Neuronal stem cell (in vitro differentiated cells): ENCODE results near the gene ACAP2.

ENCODE experiments used
- DNase-seq: peaks from one replicate; pipeline ENCODE4 v3.0.0-alpha.2; 2013; ENCODE audit warnings: low spot score
- H2AFZ ChIP-seq: one replicate; pipeline ENCODE4 v1.6.1; 2013; ENCODE audit warnings: mild to moderate bottlenecking, low read length, inconsistent platforms
- H2AK5ac ChIP-seq: 2 replicates; pipeline ENCODE4 v1.6.1; 2013; ENCODE audit warnings: low read depth, mild to moderate bottlenecking, inconsistent platforms, low read length, moderate library complexity, mixed read lengths
- H2BK120ac ChIP-seq: 2 replicates; pipeline ENCODE4 v1.6.1; 2013; ENCODE audit warnings: low read depth, mild to moderate bottlenecking, inconsistent platforms, low read length, moderate library complexity, mixed read lengths
- H2BK12ac ChIP-seq: one replicate; pipeline ENCODE4 v1.6.1; 2013; ENCODE audit warnings: low read length, inconsistent platforms
- H2BK15ac ChIP-seq: 2 replicates; pipeline ENCODE4 v1.6.1; 2013; ENCODE audit warnings: mild to moderate bottlenecking, low read length, inconsistent platforms, mixed read lengths
- H2BK5ac ChIP-seq: one replicate; pipeline ENCODE4 v1.6.1; 2013; ENCODE audit warnings: inconsistent platforms, mild to moderate bottlenecking, low read length, moderate library complexity
- H3K14ac ChIP-seq: one replicate; pipeline ENCODE4 v1.6.1; 2013; ENCODE audit warnings: low read length, inconsistent platforms
- H3K18ac ChIP-seq: 2 replicates; pipeline ENCODE4 v1.6.1; 2013; ENCODE audit warnings: low read length, inconsistent platforms
- H3K23ac ChIP-seq: 2 replicates; pipeline ENCODE4 v1.6.1; 2013; ENCODE audit warnings: low read depth, mild to moderate bottlenecking, mixed read lengths, low read length, inconsistent platforms; ENCODE audit not compliant: poor library complexity
- H3K27ac ChIP-seq: replicated peaks from 3 replicates; pipeline ENCODE4 v1.5.1; 2013; ENCODE audit warnings: low read length, inconsistent platforms
- H3K27me3 ChIP-seq, 3 experiments: 2 replicates each; pipeline ENCODE4 v1.6.1; 2013; ENCODE audit warnings: low read length in 3 of 3, mild to moderate bottlenecking in 2 of 3, inconsistent platforms in 1 of 3, low read depth in 1 of 3, mixed read lengths in 1 of 3, moderate library complexity in 1 of 3; ENCODE audit not compliant: control insufficient read depth in 3 of 3, insufficient read depth in 3 of 3
- H3K36me3 ChIP-seq, 2 donors: replicated peaks in 1 of 2; 2 replicates each; pipeline ENCODE4 v1.6.1; 2013; ENCODE audit warnings: low read length in 2 of 2; ENCODE audit not compliant: control insufficient read depth in 2 of 2, insufficient read depth in 2 of 2
- H3K4ac ChIP-seq: 2 replicates; pipeline ENCODE4 v1.6.1; 2013; ENCODE audit warnings: inconsistent platforms, mild to moderate bottlenecking, low read length, moderate library complexity
- H3K4me1 ChIP-seq, 2 donors: 1 replicate in 1 of 2; 2 replicates in 1 of 2; pipeline ENCODE4 v1.6.1; 2013; ENCODE audit warnings: low read length in 2 of 2, low read depth in 1 of 2; ENCODE audit not compliant: control insufficient read depth in 2 of 2, insufficient read depth in 1 of 2
- H3K4me2 ChIP-seq: one replicate; pipeline ENCODE4 v1.6.1; 2013; ENCODE audit warnings: mild to moderate bottlenecking, low read length, inconsistent platforms; ENCODE audit not compliant: insufficient read depth, poor library complexity, severe bottlenecking
- H3K4me3 ChIP-seq, 2 donors: 2 replicates each; pipeline ENCODE4 v1.5.1; 2013; ENCODE audit warnings: low read length in 2 of 2, mild to moderate bottlenecking in 2 of 2, inconsistent platforms in 1 of 2, moderate library complexity in 1 of 2
- H3K79me1 ChIP-seq: one replicate; pipeline ENCODE4 v1.6.1; 2013; ENCODE audit warnings: low read depth, mild to moderate bottlenecking, inconsistent platforms, low read length, moderate library complexity
- H3K9ac ChIP-seq: one replicate; pipeline ENCODE4 v1.6.1; 2013; ENCODE audit warnings: mild to moderate bottlenecking, low read depth, low read length, inconsistent platforms; ENCODE audit not compliant: poor library complexity
- H3K9me3 ChIP-seq, 2 donors: replicated peaks in 1 of 2; 2 replicates each; pipeline versions ENCODE3 to v1.6.1; 2013; ENCODE audit warnings: low read length in 2 of 2, mild to moderate bottlenecking in 2 of 2, inconsistent platforms in 1 of 2, low read depth in 1 of 2, mixed read lengths in 1 of 2, moderate library complexity in 1 of 2; ENCODE audit not compliant: control insufficient read depth in 2 of 2, insufficient read depth in 1 of 2
- H4K8ac ChIP-seq: one replicate; pipeline ENCODE4 v1.6.1; 2013; ENCODE audit warnings: low read depth, mild to moderate bottlenecking, inconsistent platforms, low read length, moderate library complexity
- H4K91ac ChIP-seq: one replicate; pipeline ENCODE4 v1.6.1; 2013; ENCODE audit warnings: low read length, low read depth, mild to moderate bottlenecking, inconsistent platforms; ENCODE audit not compliant: poor library complexity
- WGBS, 2 donors: extraction: QIAGEN DNeasy Blood & Tissue Kit; methylation state at CpG; one replicate each; pipeline ENCODE4 v1.1.7; 2013; ENCODE audit warnings: missing lambda C conversion rate in 2 of 2, mixed read lengths in 1 of 2; ENCODE audit not compliant: insufficient read length in 2 of 2, insufficient replicate concordance in 1 of 2; ENCODE audit errors: extremely low coverage in 2 of 2; 5-methylcytosine and 5-hydroxymethylcytosine counted together

ACAP2 gene

DNA sequence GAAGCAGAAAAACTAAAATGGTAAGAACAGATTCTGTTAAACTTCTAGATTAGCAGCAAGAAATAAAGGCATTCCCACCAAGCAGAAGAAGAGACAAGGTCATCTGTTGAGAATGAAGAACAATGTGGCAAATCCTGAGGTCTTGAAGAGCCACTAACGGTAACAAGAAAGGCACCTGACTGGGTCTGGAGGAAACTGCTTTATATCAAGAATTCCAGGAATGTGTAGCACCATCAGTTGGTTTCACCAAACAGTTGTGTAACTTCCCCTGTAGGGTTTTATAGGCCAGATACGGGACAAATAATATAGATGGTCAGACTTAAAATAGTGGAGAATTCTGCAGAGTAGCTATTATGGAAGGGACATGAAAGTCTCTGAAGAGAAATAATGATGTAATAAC is 57.3 kb downstream of the ACAP2 start:
- Histone ChIP-seq H3K14ac (no peak overlapping the region), H3K36me3 (peaks cover 0 to 11% of the 10 kb centered on the region in 2 donors), H2BK12ac (no peak overlapping the region), H3K9ac (no peak overlapping the region), H4K8ac (no peak overlapping the region), H2AFZ (no peak overlapping the region), H4K91ac (no peak overlapping the region), H2BK120ac (no peak overlapping the region), H2BK5ac (no peak overlapping the region), H3K27me3 (no peaks in the 10 kb centered on the region), H3K4ac (no peak overlapping the region), H3K4me2 (no peak overlapping the region), H3K79me1 (no peaks in the 10 kb centered on the region), H2AK5ac (no peak overlapping the region), H3K23ac (no peak overlapping the region), H2BK15ac (no peak overlapping the region), H3K4me1 (peaks cover 4 to 5% of the 10 kb centered on the region in 2 donors), H3K27ac (peak overlapping the region; percentile 48), H3K4me3 (no peak overlapping the region), H3K9me3 (no peaks in the 10 kb centered on the region), H3K18ac (no peak overlapping the region)
- WGBS, 2 donors: no CpG with 5 or more reads among the region's 2 CpGs
- peak; percentile 18 for DNase-seq

DNA sequence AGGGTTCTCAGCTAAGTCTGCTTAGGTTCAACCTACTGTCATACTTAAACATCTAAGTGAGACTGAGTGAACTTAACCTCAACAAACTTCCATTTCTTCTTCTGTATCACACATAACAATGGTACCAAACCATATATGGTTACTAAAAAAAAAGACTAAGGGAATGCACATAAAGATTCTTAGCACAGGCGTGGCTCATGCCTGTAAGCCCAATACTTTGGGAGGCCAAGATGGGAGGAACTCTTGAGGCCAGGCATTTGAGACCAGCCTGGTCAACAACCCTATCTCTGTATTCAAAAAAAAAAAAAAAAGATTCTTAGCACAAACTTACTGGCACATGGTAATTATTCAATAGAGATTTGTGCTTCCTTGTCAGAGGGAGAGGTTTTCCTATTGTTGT is 57.9 kb downstream of the ACAP2 start:
- Histone ChIP-seq H3K23ac (no peak overlapping the region), H3K27ac (peak overlapping the region; percentile 43), H4K91ac (no peak overlapping the region), H3K9me3 (no peaks in the 10 kb centered on the region), H2BK15ac (no peak overlapping the region), H2BK5ac (no peak overlapping the region), H2AK5ac (no peak overlapping the region), H3K4me2 (no peak overlapping the region), H3K36me3 (peaks cover 0 to 13% of the 10 kb centered on the region in 2 donors), H2BK120ac (no peak overlapping the region), H4K8ac (no peak overlapping the region), H3K4me1 (peaks cover 4 to 5% of the 10 kb centered on the region in 2 donors), H3K79me1 (no peaks in the 10 kb centered on the region), H3K18ac (no peak overlapping the region), H3K27me3 (no peaks in the 10 kb centered on the region), H3K14ac (no peak overlapping the region), H2BK12ac (no peak overlapping the region), H3K9ac (no peak overlapping the region), H3K4ac (no peak overlapping the region), H3K4me3 (no peak overlapping the region), H2AFZ (no peak overlapping the region)
- WGBS, 2 donors: no CpG with 5 or more reads among the region's 1 CpG
- no peak for DNase-seq

DNA sequence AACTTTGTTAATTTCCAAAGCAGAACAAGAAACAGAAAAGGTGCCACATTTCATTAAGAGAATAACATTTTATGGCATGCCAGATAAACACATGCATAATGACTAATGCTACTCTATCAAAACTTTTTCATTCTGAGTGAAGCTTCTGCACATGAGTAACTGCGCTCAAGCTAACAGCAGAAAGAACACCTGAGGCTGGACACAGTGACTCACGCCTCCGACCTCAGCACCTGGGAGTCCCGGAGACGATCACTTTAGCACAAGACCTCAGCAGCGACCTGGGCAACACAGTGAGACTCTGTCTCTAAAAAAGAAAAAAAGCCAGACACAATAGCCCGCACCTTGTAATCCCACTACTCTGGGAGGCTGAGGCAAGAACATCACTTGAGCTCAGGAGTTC is 70.6 kb downstream of the ACAP2 start:
- H2BK15ac ChIP-seq: no peak overlapping the region
- no peak overlapping the region for H3K18ac ChIP-seq
- H3K27ac ChIP-seq: no peak overlapping the region
- H3K79me1 ChIP-seq: no peaks in the 10 kb centered on the region
- no peak overlapping the region for H2BK12ac ChIP-seq
- no peak overlapping the region for H3K4me3 ChIP-seq
- no peak overlapping the region for H3K14ac ChIP-seq
- H2BK5ac ChIP-seq: no peak overlapping the region
- no peak overlapping the region for H3K4me2 ChIP-seq
- no peaks in the 10 kb centered on the region for H3K27me3 ChIP-seq
- H3K9me3 ChIP-seq: peaks cover 0 to 2% of the 10 kb centered on the region in 2 donors
- WGBS, 2 donors: no CpG with 5 or more reads among the region's 7 CpGs
- no peaks in the 10 kb centered on the region for H3K4me1 ChIP-seq
- H3K23ac ChIP-seq: no peak overlapping the region
- no peak overlapping the region for H4K8ac ChIP-seq
- no peak for DNase-seq
- H2BK120ac ChIP-seq: no peak overlapping the region
- no peak overlapping the region for H4K91ac ChIP-seq
- H3K36me3 ChIP-seq: peaks cover 0 to 20% of the 10 kb centered on the region in 2 donors
- H2AK5ac ChIP-seq: no peak overlapping the region
- H3K9ac ChIP-seq: no peak overlapping the region
- no peak overlapping the region for H3K4ac ChIP-seq
- no peak overlapping the region for H2AFZ ChIP-seq

DNA sequence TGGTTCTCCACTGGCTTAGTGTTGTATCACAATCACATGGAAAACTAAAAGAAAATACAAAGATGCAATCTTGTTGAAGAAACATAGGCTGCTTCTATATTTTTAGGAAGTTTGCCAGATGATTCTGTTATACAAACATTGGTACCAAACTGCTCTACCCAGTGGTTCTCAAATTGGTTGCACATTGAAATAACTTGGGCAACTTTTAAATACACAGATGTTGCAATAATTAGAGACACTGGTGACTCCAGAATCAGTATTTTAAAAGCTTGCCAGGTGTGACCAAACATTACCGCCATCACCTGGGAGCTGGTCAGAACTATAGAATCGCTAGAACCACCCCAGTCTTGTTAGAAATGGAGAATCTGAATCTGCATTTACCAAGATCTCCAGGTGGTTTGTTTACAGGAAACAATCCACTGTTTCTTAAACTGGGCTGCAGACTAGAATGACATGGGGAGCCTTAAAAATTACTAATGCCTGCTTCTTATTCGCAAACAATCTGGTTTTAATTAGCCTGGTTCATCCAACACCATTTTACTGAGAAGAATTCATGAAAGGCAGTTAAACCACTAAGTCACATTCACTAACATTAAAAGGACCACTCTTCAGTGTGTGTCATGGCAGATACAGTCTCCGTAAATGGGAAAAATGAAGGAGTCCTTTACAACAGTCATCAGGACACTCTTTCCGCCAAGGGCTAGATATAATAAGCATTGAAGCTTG is 76.5 kb downstream of the ACAP2 start:
- Histone ChIP-seq H3K9ac (no peak overlapping the region), H3K4me1 (no peaks in the 10 kb centered on the region), H3K14ac (no peak overlapping the region), H4K8ac (no peak overlapping the region), H3K27ac (no peak overlapping the region), H3K18ac (no peak overlapping the region), H2BK12ac (no peak overlapping the region), H2BK5ac (no peak overlapping the region), H3K36me3 (peaks cover 0 to 17% of the 10 kb centered on the region in 2 donors), H3K79me1 (no peaks in the 10 kb centered on the region), H3K4me3 (no peak overlapping the region), H3K4me2 (no peak overlapping the region), H3K9me3 (peaks cover 0 to 2% of the 10 kb centered on the region in 2 donors), H3K23ac (no peak overlapping the region), H3K4ac (no peak overlapping the region), H4K91ac (no peak overlapping the region), H2AFZ (no peak overlapping the region), H2AK5ac (no peak overlapping the region), H3K27me3 (no peaks in the 10 kb centered on the region), H2BK15ac (no peak overlapping the region), H2BK120ac (no peak overlapping the region)
- no peak for DNase-seq
- WGBS, 2 donors: no CpG with 5 or more reads among the region's 5 CpGs
